Measurements from ENCODE around the gene TXNIP. TPM values are rescaled to one million over a fixed set of nuclear protein-coding genes. Genes with fewer than 3 reads are reported as not detected.

TXNIP gene
- total and polyA plus RNA-seq, 2 experiments from 2014 or later, result 22.8 to 29.1 TPM

- H2AFZ ChIP-seq, result no peak overlapping the region
- no peaks in the 10 kb centered on the region for H3K79me2 ChIP-seq (replicated peaks; ENCODE audit: insufficient read depth)
- H3K9me2 ChIP-seq (ENCODE audit: insufficient read depth), result no peaks in the 10 kb centered on the region
- H3K4me1 Mint-ChIP-seq, result peaks cover 7% of the 10 kb centered on the region
- H3K4me1 ChIP-seq (ENCODE audit: insufficient read depth), result peaks cover 17% of the 10 kb centered on the region
- H3K4me3 ChIP-seq, result peak overlapping the region; percentile 36
- H4K20me1 ChIP-seq (replicated peaks; ENCODE audit: insufficient read depth), result no peaks in the 10 kb centered on the region
- no peaks in the 10 kb centered on the region for H3K9me3 Mint-ChIP-seq
- DNase-seq (ENCODE audit: low spot score), result no peak
- H3K36me3 ChIP-seq (ENCODE audit: insufficient read depth), result no peaks in the 10 kb centered on the region
- no peak overlapping the region for H3K4me3 Mint-ChIP-seq
- H3F3A ChIP-seq (replicated peaks; ENCODE audit: low read depth), result no peaks in the 10 kb centered on the region
- peak overlapping the region; percentile 91 for H3K27ac ChIP-seq (ENCODE audit: low read depth)
- peaks cover 2% of the 10 kb centered on the region for H3K27me3 Mint-ChIP-seq (ENCODE audit: insufficient read depth, low read depth, poor library complexity)
- ATAC-seq, result no peak
- no peaks in the 10 kb centered on the region for H3K36me3 Mint-ChIP-seq (ENCODE audit: low read depth)
- peak overlapping the region; percentile 54 for H3K4me2 ChIP-seq
- no peaks in the 10 kb centered on the region for H3K27me3 ChIP-seq (ENCODE audit: insufficient read depth)
- H3K27ac Mint-ChIP-seq, result no peak overlapping the region
- TF ChIP-seq STAT1 (IDR thresholded peaks at IDR 0.05; ENCODE audit: unreplicated experiment) (no peak), ETS1 (IDR thresholded peaks at IDR 0.05) (no peak), ZNF462 (CRISPR knock-in tag; IDR thresholded peaks at IDR 0.05) (no peak), ZNF331 (CRISPR knock-in tag; IDR thresholded peaks at IDR 0.05; ENCODE audit: low read depth) (no peak), CTCF (conservative IDR thresholded peaks at IDR 0.05; ENCODE audit: low read depth in 2 of 2) (no peak), ZNF114 (CRISPR knock-in tag; IDR thresholded peaks at IDR 0.05) (no peak), EZH2phosphoT487 (IDR thresholded peaks at IDR 0.05; ENCODE audit: unreplicated experiment) (no peak), JUNB (IDR thresholded peaks at IDR 0.05; ENCODE audit: unreplicated experiment) (no peak), POLR2AphosphoS5 (IDR thresholded peaks at IDR 0.05; ENCODE audit: low read depth) (no peak), EZH2 (IDR thresholded peaks at IDR 0.05; ENCODE audit: low read depth, unreplicated experiment) (no peak), REST (IDR thresholded peaks at IDR 0.05; ENCODE audit: unreplicated experiment) (no peak), CREB1 (CRISPR knock-in tag; IDR thresholded peaks at IDR 0.05; ENCODE audit: low read depth) (no peak), NANOG (IDR thresholded peaks at IDR 0.05; ENCODE audit: borderline replicate concordance) (no peak)
Measured at GRCh38 chr1:145978471-145978853, 17.9 kb downstream of the TXNIP start.
